Omental fat pad (tissue), 4 donors: ENCODE results near the gene CHST1. TPM values are rescaled to one million over a fixed set of nuclear protein-coding genes. Genes with fewer than 3 reads are reported as not detected.

Source experiments
- ATAC-seq: fragments of 150-250 bp; one replicate; pipeline ENCODE4 v1.9.1; 2016; ENCODE audit warnings: mild to moderate bottlenecking, moderate library complexity; ENCODE audit not compliant: low FRiP score
- DNase-seq: peaks from one replicate; pipeline ENCODE4 v3.0.0-alpha.2; 2019; ENCODE audit warnings: low spot score
- CTCF ChIP-seq, 3 donors: fragments of 450-650 bp; IDR thresholded peaks; one replicate each; pipeline ENCODE4 v1.5.1; 2016 to 2017; ENCODE audit warnings: antibody characterized with exemption in 3 of 3, mild to moderate bottlenecking in 3 of 3, moderate library complexity in 2 of 3
- total RNA-seq, 4 donors: library from RNA; depleted of rRNA; stranded (reverse); fragments of >200 nt; gene quantifications; one replicate each; pipeline ENCODE4 v1.1.0, GENCODE V29; 2016

The CHST1 gene
- total RNA-seq, 4 donors from 2014 or later, result 0.37 to 8.4 (median 2.7) TPM

GRCh38 chr11:45643598-45644260, 21.7 kb downstream of the CHST1 start:
- DNase-seq (no peak), ATAC-seq (no peak)
- no peak for TF ChIP-seq CTCF (IDR thresholded peaks at IDR 0.05)

GRCh38 chr11:45641961-45642360, 23.5 kb downstream of the CHST1 start:
- DNase-seq, result no peak
- TF ChIP-seq CTCF (IDR thresholded peaks at IDR 0.05), result no peak

GRCh38 chr11:45638051-45638450, 27.4 kb downstream of the CHST1 start:
- TF ChIP-seq CTCF (IDR thresholded peaks at IDR 0.05), result no peak
- DNase-seq, result no peak
- no peak for ATAC-seq

More at GRCh38 chr11:45641961-45642360, 23.5 kb downstream of the CHST1 start:
- no peak for ATAC-seq

- ATAC-seq, result no peak
- no peak for TF ChIP-seq CTCF (IDR thresholded peaks at IDR 0.05)
- DNase-seq, result no peak
Measured at GRCh38 chr11:45635907-45636306, 29.5 kb downstream of the CHST1 start.

- no peak for ATAC-seq
- TF ChIP-seq CTCF (IDR thresholded peaks at IDR 0.05), result no peak
- DNase-seq, result no peak
Measured at GRCh38 chr11:45625611-45626010, 39.8 kb downstream of the CHST1 start.

- ATAC-seq, result no peak
Measured at GRCh38 chr11:45624095-45624494, 41.3 kb downstream of the CHST1 start.

More at GRCh38 chr11:45624095-45624494, 41.3 kb downstream of the CHST1 start:
- TF ChIP-seq CTCF (IDR thresholded peaks at IDR 0.05), result no peak
- no peak for DNase-seq
